Tibial nerve (tissue), 4 donors: ENCODE data around the gene SKP1. TPM values are rescaled to one million over a fixed set of nuclear protein-coding genes. Genes with fewer than 3 reads are reported as not detected.
"Not testable (repeated sequence)": the region's sequence is repeated elsewhere in the genome, so short reads cannot be mapped to it uniquely, and the experiment has no call there.

ENCODE experiments used
- DNase-seq, 2 donors: peaks; one replicate each; pipeline ENCODE4 v3.0.0-alpha.2; 2019; ENCODE audit warnings: low spot score in 2 of 2
- H3K27ac ChIP-seq, 4 donors: fragments of 200-600 bp; sonication (generic) in 3 of 4; one replicate each; pipeline ENCODE4 v1.5.1; 2017 to 2019; ENCODE audit warnings: mild to moderate bottlenecking in 1 of 4
- H3K27me3 ChIP-seq, 2 donors: fragments of 200-600 bp; sonication (generic) in 1 of 2; one replicate each; pipeline versions ENCODE4 v1.5.1 to v1.6.0; 2017 to 2019
- H3K36me3 ChIP-seq, 3 donors: fragments of 200-600 bp; sonication (generic); one replicate each; pipeline ENCODE4 v1.5.1; 2018 to 2019
- H3K4me1 ChIP-seq, 4 donors: fragments of 200-600 bp; sonication (generic) in 3 of 4; one replicate each; pipeline ENCODE4 v1.5.1; 2017 to 2019
- H3K4me3 ChIP-seq, 4 donors: fragments of 200-600 bp; sonication (generic) in 3 of 4; one replicate each; pipeline ENCODE4 v1.5.1; 2017 to 2019; ENCODE audit warnings: mild to moderate bottlenecking in 1 of 4, moderate library complexity in 1 of 4
- H3K9me3 ChIP-seq, 4 donors: fragments of 200-600 bp; sonication (generic) in 3 of 4; one replicate each; pipeline ENCODE4 v1.5.1; 2017 to 2019
- CTCF ChIP-seq, 5 experiments: fragments of 200-600 bp in 3 of 5; fragments of 450-650 bp in 2 of 5; sonication (generic) in 3 of 5; IDR thresholded peaks; one replicate each; pipeline ENCODE4 v1.5.1; 2016 to 2019; ENCODE audit warnings: antibody characterized with exemption in 5 of 5, mild to moderate bottlenecking in 3 of 5, moderate library complexity in 2 of 5
- EP300 ChIP-seq, 2 donors: sonication (generic); formaldehyde crosslinking; IDR thresholded peaks; one replicate each; pipeline ENCODE4 v1.6.1; 2017; ENCODE audit warnings: antibody characterized with exemption in 2 of 2, mild to moderate bottlenecking in 1 of 2
- POLR2A ChIP-seq, 2 donors: fragments of 450-650 bp; IDR thresholded peaks; one replicate each; pipeline ENCODE4 v1.6.1; 2017; ENCODE audit warnings: antibody characterized with exemption in 2 of 2, mild to moderate bottlenecking in 2 of 2, moderate library complexity in 2 of 2
- WGBS, 2 donors: methylation state at CpG; one replicate each; pipeline ENCODE4 v1.1.5; 2018; 5-methylcytosine and 5-hydroxymethylcytosine counted together
- total RNA-seq, 4 donors: library from RNA; depleted of rRNA; stranded (reverse); fragments of >200 nt; gene quantifications; one replicate each; pipeline ENCODE4 v1.1.0, GENCODE V29; 2016

SKP1 gene
- total RNA-seq: 100 to 1,000 TPM; 173 to 311 (median 209) TPM

DNA sequence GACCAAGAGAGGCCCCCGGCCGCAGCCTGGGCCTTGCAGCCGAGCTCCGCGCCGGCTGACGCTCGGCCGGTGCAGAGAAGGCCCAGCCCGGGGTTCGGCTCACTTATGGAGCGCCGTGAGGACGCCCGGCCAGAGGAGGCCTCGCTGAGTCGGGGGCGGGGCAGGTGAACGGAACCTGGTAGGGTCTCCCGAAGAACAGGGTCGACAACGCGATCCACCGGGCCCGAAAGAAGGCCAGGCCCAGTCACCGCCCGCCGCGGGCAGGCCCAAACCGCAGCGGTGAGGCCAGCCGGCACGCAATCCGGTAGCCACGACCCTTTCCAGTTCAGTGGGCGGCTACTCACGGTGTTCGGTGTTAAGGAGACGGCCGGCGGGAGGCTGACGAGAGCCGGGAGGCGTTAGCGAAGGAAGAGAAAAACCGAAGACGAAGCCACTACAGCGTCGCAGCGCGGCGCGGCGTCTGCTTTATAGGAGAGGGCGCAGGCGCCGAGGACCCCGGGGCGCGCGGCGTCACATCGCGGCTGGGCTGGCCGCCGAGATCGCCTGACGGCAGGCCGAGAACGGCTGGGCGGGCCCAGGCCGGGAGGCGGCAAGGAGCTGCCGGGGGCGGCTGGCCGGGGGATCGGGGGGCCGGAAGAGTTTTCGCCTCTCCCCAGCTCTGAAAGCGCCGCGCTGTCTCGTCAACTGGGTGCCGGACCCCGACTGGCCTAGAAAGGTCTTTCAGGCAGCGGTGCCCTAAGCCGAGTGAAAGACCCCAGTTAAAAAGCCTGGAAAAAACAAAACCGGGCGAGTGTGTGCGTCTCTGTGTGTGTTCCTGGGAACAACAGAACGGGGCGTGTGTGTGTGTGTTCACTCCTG lies at the start of gene SKP1:
TSS of gene SKP1 (minus strand) at position 440 of the 858 bp plus-strand sequence. CDS start 2,928 bp downstream, outside the sequence.
- DNase-seq: peak; percentile 62 to 67
- 1% methylated on average over 61 to 62 of the region's 92 CpGs for WGBS, 2 donors
- TF ChIP-seq POLR2A (IDR thresholded peaks at IDR 0.05): peak; percentile 94 to 96
- TF ChIP-seq CTCF (IDR thresholded peaks at IDR 0.05): peak in 2 of 5 experiments; percentile 38 to 44
- TF ChIP-seq EP300 (IDR thresholded peaks at IDR 0.05): peak in 1 of 2 donors; percentile 99

GRCh38 chr5:134225780-134226440 lies 49.2 kb upstream of the SKP1 start, which contains the start of gene PPP2CA:
Gene PPP2CA, minus strand, starts transcription at chr5:134226073. Its CDS starts 212 bp downstream, at chr5:134225861.
- Histone ChIP-seq H3K27ac (peak within 1 kb of the TSS; percentile 99 to 100 (median 100)), H3K4me1 (peaks cover 3 to 49% (median 32%) of the 10 kb centered on the region in 4 donors), H3K27me3 (no peaks in the 10 kb centered on the region), H3K9me3 (no peaks in the 10 kb centered on the region), H3K36me3 (peaks cover 0 to 3% (median 0%) of the 10 kb centered on the region in 3 donors), H3K4me3 (peak within 1 kb of the TSS; percentile 89 to 99 (median 97))
- TF ChIP-seq CTCF (IDR thresholded peaks at IDR 0.05) (no peak), EP300 (IDR thresholded peaks at IDR 0.05) (peak; percentile 92 to 96), POLR2A (IDR thresholded peaks at IDR 0.05) (peak; percentile 95 to 96)
- DNase-seq: peak; percentile 98
- WGBS, 2 donors: 0 to 1% methylated on average over 32 to 58 of the region's 73 CpGs

More for the DNA sequence above, at the start of gene SKP1:
- no peaks in the 10 kb centered on the region for H3K9me3 ChIP-seq
- peaks cover 0 to 51% (median 24%) of the 10 kb centered on the region in 4 donors for H3K4me1 ChIP-seq
- H3K27ac ChIP-seq: peak within 1 kb of the TSS; percentile 97 to 100 (median 100)
- H3K36me3 ChIP-seq: peaks cover 0 to 18% (median 0%) of the 10 kb centered on the region in 3 donors
- no peaks in the 10 kb centered on the region for H3K27me3 ChIP-seq
- peak within 1 kb of the TSS; percentile 78 to 93 (median 86) for H3K4me3 ChIP-seq

- Histone ChIP-seq H3K9me3 (no peaks in the 10 kb centered on the region), H3K4me3 (peak overlapping the region; percentile 78 to 99 (median 93)), H3K27me3 (no peaks in the 10 kb centered on the region), H3K36me3 (peaks cover 0 to 6% (median 0%) of the 10 kb centered on the region in 3 donors), H3K27ac (peak overlapping the region; percentile 99 to 100 (median 100)), H3K4me1 (peaks cover 3 to 54% (median 36%) of the 10 kb centered on the region in 4 donors)
- TF ChIP-seq POLR2A (IDR thresholded peaks at IDR 0.05) (no peak), CTCF (IDR thresholded peaks at IDR 0.05) (peak; percentile 15 to 43 (median 31)), EP300 (IDR thresholded peaks at IDR 0.05) (no peak)
- peak; percentile 26 to 27 for DNase-seq
- 0 to 1% methylated on average over 8 to 36 of the region's 49 CpGs for WGBS, 2 donors
Observed at GRCh38 chr5:134224888-134225779, 48.4 kb upstream of the SKP1 start.

DNA sequence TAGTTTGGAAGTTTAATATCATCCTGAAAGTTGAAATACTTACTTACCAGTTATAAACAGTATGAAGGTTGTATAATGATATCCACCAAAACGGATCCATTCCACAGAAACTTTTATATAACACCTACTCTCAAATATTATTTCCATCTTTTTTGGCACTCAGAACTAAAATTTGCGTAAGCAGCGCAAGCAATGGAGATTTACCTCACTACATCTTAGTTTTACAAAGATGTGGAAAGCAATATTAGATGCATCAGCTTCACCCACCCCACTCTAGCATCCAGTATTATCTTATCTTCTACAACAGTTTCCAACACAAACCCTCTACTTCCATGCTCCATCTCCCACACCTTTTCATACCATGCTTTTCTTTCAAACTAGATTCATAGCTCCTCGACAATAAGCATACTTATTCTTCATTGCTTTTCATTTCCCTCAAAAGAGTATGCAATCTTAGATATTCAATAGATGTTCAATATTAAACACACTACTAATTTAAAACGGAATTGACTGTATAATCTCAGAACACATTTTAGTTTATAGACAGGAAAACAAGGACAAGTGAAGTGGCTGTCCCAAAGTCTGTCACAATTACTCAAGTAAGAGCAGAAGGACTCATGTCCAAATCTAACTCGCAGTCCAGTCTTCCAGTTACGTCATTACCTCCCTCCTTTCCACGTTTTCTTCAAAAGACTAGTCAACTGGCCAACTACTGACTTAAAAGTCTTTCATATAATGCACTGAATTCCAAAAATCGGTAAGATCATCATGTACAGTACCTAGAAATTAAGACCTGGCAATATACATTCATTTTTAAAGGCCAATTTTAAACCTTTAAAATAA lies 46.9 kb upstream of the SKP1 start:
- Histone ChIP-seq H3K4me1 (peaks cover 3 to 69% (median 49%) of the 10 kb centered on the region in 4 donors), H3K9me3 (no peaks in the 10 kb centered on the region), H3K4me3 (peak overlapping the region; percentile 78 to 99 (median 93)), H3K27ac (peak overlapping the region; percentile 99 to 100 (median 100)), H3K27me3 (no peaks in the 10 kb centered on the region), H3K36me3 (peaks cover 0 to 6% (median 0%) of the 10 kb centered on the region in 3 donors)
- WGBS, 2 donors: 21 to 32% methylated on average over 9 of the region's 9 CpGs
- no peak for TF ChIP-seq POLR2A (IDR thresholded peaks at IDR 0.05)
- TF ChIP-seq EP300 (IDR thresholded peaks at IDR 0.05): no peak
- no peak for TF ChIP-seq CTCF (IDR thresholded peaks at IDR 0.05)
- DNase-seq: no peak

DNA sequence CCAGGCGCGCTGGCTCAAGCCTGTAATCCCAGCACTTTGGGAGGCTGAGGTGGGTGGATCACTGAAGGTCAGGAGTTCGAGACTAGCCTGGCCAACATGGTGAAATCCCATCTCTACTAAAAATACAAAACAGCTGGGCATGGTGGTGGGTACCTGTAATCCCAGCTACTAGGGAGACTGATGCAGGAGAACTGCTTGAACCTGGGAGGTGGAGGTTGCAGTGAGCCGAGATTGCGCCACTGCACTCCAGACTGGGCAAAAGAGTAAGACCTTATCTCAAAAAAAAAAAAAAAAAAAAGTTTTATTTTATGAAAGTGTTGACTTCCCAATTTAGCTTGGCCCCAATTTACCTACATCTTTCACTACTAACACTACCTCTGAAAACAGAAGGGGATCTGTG lies 44.9 kb upstream of the SKP1 start:
- H3K27me3 ChIP-seq, H3K9me3 ChIP-seq, H3K27ac ChIP-seq, H3K4me3 ChIP-seq, H3K36me3 ChIP-seq, DNase-seq: not testable (repeated sequence)
- 85 to 92% methylated on average over 5 of the region's 5 CpGs for WGBS, 2 donors
- H3K4me1 ChIP-seq: peaks cover 3 to 69% (median 40%) of the 10 kb centered on the region in 4 donors
